ENCODE measurements around the gene LIMCH1. TPM values are rescaled to one million over a fixed set of nuclear protein-coding genes. Genes with fewer than 3 reads are reported as not detected.

Gene LIMCH1
- total RNA-seq, 1 experiment from 2014 or later, result 3.3 TPM

DNA sequence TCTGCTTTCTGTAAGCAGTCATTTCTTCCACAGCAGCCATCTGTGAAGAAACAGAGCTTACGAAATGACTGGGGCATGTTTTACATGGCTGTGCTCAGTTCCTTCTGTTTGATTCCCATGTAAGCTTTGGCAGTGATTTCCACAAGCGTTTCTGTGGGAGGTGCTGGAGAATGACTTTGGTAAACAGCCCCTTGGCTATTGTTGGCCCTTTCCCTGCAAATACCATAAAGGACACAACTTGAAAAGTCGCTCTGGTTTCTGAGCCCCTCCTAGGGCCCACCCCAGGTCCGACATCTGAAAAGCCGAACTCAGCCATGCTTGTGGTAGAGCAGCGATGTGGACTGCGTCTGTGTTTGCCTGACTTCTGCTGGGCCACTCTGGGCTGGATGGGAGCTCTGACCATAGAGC, 3.7 kb downstream of the LIMCH1 start:
- Histone ChIP-seq H3K4me1 (ENCODE audit: insufficient read depth, low read length) (peaks cover 4% of the 10 kb centered on the region; the same call in 1 of the 2 replicates), H3K18ac (ENCODE audit: insufficient read length, low read depth, low read length) (no peak overlapping the region), H4K5ac (ENCODE audit: insufficient read length, low read depth, low read length) (no peak overlapping the region), H3K56ac (ENCODE audit: insufficient read length, low read depth, low read length) (no peak overlapping the region), H2BK12ac (ENCODE audit: insufficient read length, low read depth, low read length) (no peak overlapping the region), H4K91ac (ENCODE audit: insufficient read length, low read depth, low read length) (no peak overlapping the region), H3K27me3 (ENCODE audit: insufficient read depth, low read length) (no peaks in the 10 kb centered on the region), H3K23ac (ENCODE audit: insufficient read length, low read depth, low read length) (no peak overlapping the region), H3K79me1 (ENCODE audit: insufficient read depth, low read depth, low read length, poor library complexity, severe bottlenecking) (no peaks in the 10 kb centered on the region), H3K4me2 (ENCODE audit: insufficient read depth, insufficient read length, low read length) (no peak overlapping the region), H3K4ac (ENCODE audit: low read depth, low read length) (no peak overlapping the region), H2BK5ac (ENCODE audit: insufficient read length, low read length) (no peak overlapping the region), H3T11ph (ENCODE audit: low read length) (no peak overlapping the region), H3K9ac (ENCODE audit: extremely low read depth, insufficient read length, low read length) (no peak overlapping the region), H3K9me3 (ENCODE audit: control insufficient read depth, low read depth, low read length) (no peaks in the 10 kb centered on the region), H2AK5ac (ENCODE audit: insufficient read length, low read length) (no peak overlapping the region), H2AFZ (ENCODE audit: low read length) (no peak overlapping the region), H2BK120ac (ENCODE audit: low read depth, low read length, poor library complexity, severe bottlenecking) (no peak overlapping the region), H2BK15ac (ENCODE audit: low read depth, low read length) (no peak overlapping the region), H4K8ac (replicated peaks; ENCODE audit: insufficient read length, low read depth, low read length) (no peak overlapping the region), H4K20me1 (ENCODE audit: control insufficient read depth, insufficient read depth, insufficient read length) (no peaks in the 10 kb centered on the region), H3K14ac (ENCODE audit: insufficient read depth, low read length) (no peak overlapping the region), H3K27ac (ENCODE audit: insufficient read length, low read depth, low read length) (no peak overlapping the region), H3K79me2 (ENCODE audit: insufficient read depth, low read length) (no peaks in the 10 kb centered on the region), H2BK20ac (ENCODE audit: low read depth, low read length, poor library complexity, severe bottlenecking) (no peak overlapping the region), H3K23me2 (ENCODE audit: insufficient read length, low read depth, low read length, poor library complexity, severe bottlenecking) (no peaks in the 10 kb centered on the region)
- WGBS (ENCODE audit: extremely low coverage, insufficient read length, low lambda C conversion rate), result no CpG with 5 or more reads among the region's 7 CpGs
- no peak overlapping the region for H3K4me3 Mint-ChIP-seq
- no peaks in the 10 kb centered on the region for H3K9me3 Mint-ChIP-seq
- no peaks in the 10 kb centered on the region for H3K27me3 Mint-ChIP-seq (ENCODE audit: low read depth)
- no peaks in the 10 kb centered on the region for H3K36me3 Mint-ChIP-seq (ENCODE audit: insufficient read depth in 1 of 3, low read depth in 3 of 3)
- H3K27ac Mint-ChIP-seq, result no peak overlapping the region
- TF ChIP-seq, protein P1, sequence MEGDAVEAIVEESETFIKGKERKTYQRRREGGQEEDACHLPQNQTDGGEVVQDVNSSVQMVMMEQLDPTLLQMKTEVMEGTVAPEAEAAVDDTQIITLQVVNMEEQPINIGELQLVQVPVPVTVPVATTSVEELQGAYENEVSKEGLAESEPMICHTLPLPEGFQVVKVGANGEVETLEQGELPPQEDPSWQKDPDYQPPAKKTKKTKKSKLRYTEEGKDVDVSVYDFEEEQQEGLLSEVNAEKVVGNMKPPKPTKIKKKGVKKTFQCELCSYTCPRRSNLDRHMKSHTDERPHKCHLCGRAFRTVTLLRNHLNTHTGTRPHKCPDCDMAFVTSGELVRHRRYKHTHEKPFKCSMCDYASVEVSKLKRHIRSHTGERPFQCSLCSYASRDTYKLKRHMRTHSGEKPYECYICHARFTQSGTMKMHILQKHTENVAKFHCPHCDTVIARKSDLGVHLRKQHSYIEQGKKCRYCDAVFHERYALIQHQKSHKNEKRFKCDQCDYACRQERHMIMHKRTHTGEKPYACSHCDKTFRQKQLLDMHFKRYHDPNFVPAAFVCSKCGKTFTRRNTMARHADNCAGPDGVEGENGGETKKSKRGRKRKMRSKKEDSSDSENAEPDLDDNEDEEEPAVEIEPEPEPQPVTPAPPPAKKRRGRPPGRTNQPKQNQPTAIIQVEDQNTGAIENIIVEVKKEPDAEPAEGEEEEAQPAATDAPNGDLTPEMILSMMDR (conservative IDR thresholded peaks at IDR 0.05), result no peak
- peaks cover 16 to 22% of the 10 kb centered on the region in 2 experiments for H3K4me1 Mint-ChIP-seq
- DNase-seq, result no peak
